HL-60 (cell line): ENCODE measurements around the gene SERPINB11.

Experiments
- DNase-seq, 2 experiments: peaks; one replicate each; pipeline ENCODE4 v3.0.0-alpha.2; 2010 to 2020; ENCODE audit warnings: low read depth in 1 of 2, low spot score in 1 of 2
- H3K27ac ChIP-seq: fragments of 250-450 bp; sonication (Bioruptor Pico); replicated peaks from 2 replicates; pipeline ENCODE4 v1.5.1; 2020; ENCODE audit warnings: mild to moderate bottlenecking, moderate library complexity
- H3K27me3 ChIP-seq: fragments of 250-450 bp; sonication (Bioruptor Pico); 2 replicates; pipeline ENCODE4 v1.5.1; 2021; ENCODE audit warnings: mild to moderate bottlenecking, moderate library complexity; ENCODE audit not compliant: insufficient read depth, poor library complexity, severe bottlenecking
- H3K4me3 ChIP-seq: replicated peaks from 2 replicates; pipeline ENCODE4 v1.5.1; 2011; ENCODE audit warnings: mild to moderate bottlenecking, control low read depth, low read length; ENCODE audit not compliant: insufficient read depth
- CTCF ChIP-seq: IDR thresholded peaks from one replicate; pipeline ENCODE4 v1.5.1; 2011; ENCODE audit warnings: low read length, control low read depth, inconsistent platforms; ENCODE audit not compliant: insufficient read depth
- GABPA ChIP-seq: IDR thresholded peaks from 2 replicates; pipeline ENCODE4 v1.6.1; 2012; ENCODE audit warnings: low read depth
- POLR2AphosphoS5 ChIP-seq: IDR thresholded peaks from 2 replicates; pipeline ENCODE4 v1.6.1; 2012; ENCODE audit warnings: low read depth
- REST ChIP-seq: IDR thresholded peaks from 2 replicates; pipeline ENCODE4 v1.6.1; 2012; ENCODE audit warnings: low read depth; ENCODE audit not compliant: insufficient replicate concordance
- SPI1 ChIP-seq: IDR thresholded peaks from 2 replicates; pipeline ENCODE4 v1.6.1; 2012; ENCODE audit warnings: low read depth, mild to moderate bottlenecking, borderline replicate concordance

SERPINB11 gene

GRCh38 chr18:63763831-63764600 lies 61.3 kb downstream of the SERPINB11 start:
- no peak overlapping the region for H3K4me3 ChIP-seq
- H3K27ac ChIP-seq = no peak overlapping the region
- peaks cover 4% of the 10 kb centered on the region for H3K27me3 ChIP-seq
- no peak for TF ChIP-seq GABPA
- no peak for TF ChIP-seq REST
- no peak for TF ChIP-seq CTCF
- no peak for TF ChIP-seq POLR2AphosphoS5
- no peak for TF ChIP-seq SPI1
- no peak for DNase-seq

GRCh38 chr18:63765837-63766236 lies 63.1 kb downstream of the SERPINB11 start:
- no peak for DNase-seq
- TF ChIP-seq REST (no peak), SPI1 (no peak), GABPA (no peak), POLR2AphosphoS5 (no peak), CTCF (no peak)
- Histone ChIP-seq H3K27me3 (peaks cover 4% of the 10 kb centered on the region), H3K4me3 (no peak overlapping the region), H3K27ac (no peak overlapping the region)
